GM23338 (cell line): ENCODE data around the gene PRKCH. TPM values are rescaled to one million over a fixed set of nuclear protein-coding genes. Genes with fewer than 3 reads are reported as not detected.

ENCODE experiments used
- ATAC-seq: fragments of 200-7000 bp; cut with Tn5 transposase; 3 replicates; pipeline ENCODE4 v1.9.1; 2020
- DNase-seq: peaks from one replicate; pipeline ENCODE4 v3.0.0-alpha.2; 2015; ENCODE audit warnings: low spot score
- H2AFZ ChIP-seq: fragments of 200-600 bp; sonication (generic); 2 replicates; pipeline ENCODE4 v1.8.0; 2016; ENCODE audit warnings: antibody characterized with exemption, mild to moderate bottlenecking, moderate library complexity
- H3F3A ChIP-seq: fragments of 200-600 bp; sonication (generic); replicated peaks from 2 replicates; pipeline ENCODE4 v1.8.0; 2017; ENCODE audit warnings: antibody characterized with exemption, mixed run types, low read depth
- H3K27ac ChIP-seq: fragments of 200-600 bp; sonication (generic); 2 replicates; pipeline ENCODE4 v1.6.1; 2016; ENCODE audit warnings: low read depth
- H3K27me3 ChIP-seq: fragments of 200-600 bp; sonication (generic); 2 replicates; pipeline ENCODE4 v1.8.0; 2016; ENCODE audit warnings: mild to moderate bottlenecking, mixed run types, moderate library complexity; ENCODE audit not compliant: insufficient read depth
- H3K36me3 ChIP-seq: fragments of 200-600 bp; sonication (generic); 2 replicates; pipeline ENCODE4 v1.8.0; 2016; ENCODE audit warnings: mild to moderate bottlenecking; ENCODE audit not compliant: insufficient read depth
- H3K4me1 ChIP-seq: fragments of 200-600 bp; sonication (generic); 2 replicates; pipeline ENCODE4 v1.8.0; 2016; ENCODE audit warnings: mild to moderate bottlenecking, moderate library complexity; ENCODE audit not compliant: insufficient read depth
- H3K4me2 ChIP-seq: fragments of 200-600 bp; sonication (generic); 2 replicates; pipeline ENCODE4 v1.7.1; 2017; ENCODE audit warnings: mixed run types
- H3K4me3 ChIP-seq: fragments of 200-600 bp; sonication (generic); 2 replicates; pipeline ENCODE4 v1.6.1; 2016; ENCODE audit warnings: mixed run types
- H3K79me2 ChIP-seq: fragments of 200-600 bp; sonication (generic); replicated peaks from 2 replicates; pipeline ENCODE4 v1.8.0; 2017; ENCODE audit warnings: mild to moderate bottlenecking; ENCODE audit not compliant: insufficient read depth
- H3K9me2 ChIP-seq: fragments of 200-600 bp; sonication (generic); 2 replicates; pipeline ENCODE4 v1.8.0; 2017; ENCODE audit not compliant: insufficient read depth
- H4K20me1 ChIP-seq: fragments of 200-600 bp; sonication (generic); replicated peaks from 2 replicates; pipeline ENCODE4 v1.8.0; 2017; ENCODE audit warnings: mild to moderate bottlenecking; ENCODE audit not compliant: insufficient read depth
- H3K27ac Mint-ChIP-seq: 2 replicates; pipeline ENCODE4 v1.8.0; 2020; ENCODE audit warnings: inconsistent platforms, mild to moderate bottlenecking, moderate library complexity, mixed read lengths
- H3K27me3 Mint-ChIP-seq: 3 replicates; pipeline ENCODE4 v1.8.0; 2022; ENCODE audit warnings: low read depth, mild to moderate bottlenecking, moderate library complexity, mixed read lengths, inconsistent platforms; ENCODE audit not compliant: insufficient read depth, poor library complexity
- H3K36me3 Mint-ChIP-seq: 3 replicates; pipeline ENCODE4 v1.8.0; 2021; ENCODE audit warnings: low read depth, mild to moderate bottlenecking, inconsistent platforms, moderate library complexity, mixed read lengths
- H3K4me1 Mint-ChIP-seq: 3 replicates; pipeline ENCODE4 v1.8.0; 2020; ENCODE audit warnings: mild to moderate bottlenecking, inconsistent platforms, mixed read lengths
- H3K4me3 Mint-ChIP-seq: 3 replicates; pipeline ENCODE4 v1.8.0; 2021; ENCODE audit warnings: moderate library complexity, mild to moderate bottlenecking, inconsistent platforms, mixed read lengths
- H3K9me3 Mint-ChIP-seq: 3 replicates; pipeline ENCODE4 v1.8.0; 2020; ENCODE audit warnings: moderate library complexity, mild to moderate bottlenecking, inconsistent platforms, mixed read lengths
- CREB1 ChIP-seq: fragments of 250-450 bp; sonication (Bioruptor Pico); IDR thresholded peaks from 2 replicates; pipeline ENCODE4 v1.5.0; 2020; ENCODE audit warnings: low read depth, mild to moderate bottlenecking, moderate library complexity
- EZH2 ChIP-seq: fragments of 200-600 bp; sonication (generic); IDR thresholded peaks from one replicate; pipeline ENCODE4 v1.8.0; 2017; ENCODE audit warnings: antibody characterized with exemption, mild to moderate bottlenecking, low read depth; ENCODE audit not compliant: unreplicated experiment
- EZH2phosphoT487 ChIP-seq: fragments of 200-600 bp; sonication (generic); IDR thresholded peaks from one replicate; pipeline ENCODE4 v1.8.1; 2018; ENCODE audit warnings: antibody characterized with exemption; ENCODE audit not compliant: unreplicated experiment
- JUNB ChIP-seq: IDR thresholded peaks from one replicate; pipeline ENCODE4 v1.6.1; 2016; ENCODE audit warnings: antibody characterized with exemption; ENCODE audit not compliant: unreplicated experiment
- NANOG ChIP-seq: IDR thresholded peaks from 2 replicates; pipeline ENCODE4 v1.6.1; 2016; ENCODE audit warnings: antibody characterized with exemption, borderline replicate concordance
- POLR2AphosphoS5 ChIP-seq: IDR thresholded peaks from 2 replicates; pipeline ENCODE4 v1.6.1; 2016; ENCODE audit warnings: antibody characterized with exemption, low read depth
- STAT1 ChIP-seq: IDR thresholded peaks from one replicate; pipeline ENCODE4 v1.6.1; 2016; ENCODE audit warnings: antibody characterized with exemption; ENCODE audit not compliant: unreplicated experiment
- ZNF114 ChIP-seq: fragments of 250-450 bp; sonication (Bioruptor Pico); IDR thresholded peaks from 2 replicates; pipeline ENCODE4 v1.5.0; 2020; ENCODE audit warnings: mild to moderate bottlenecking, moderate library complexity
- ZNF331 ChIP-seq: fragments of 250-450 bp; sonication (Bioruptor Pico); IDR thresholded peaks from 2 replicates; pipeline ENCODE4 v1.5.0; 2020; ENCODE audit warnings: low read depth, mild to moderate bottlenecking, moderate library complexity
- polyA plus RNA-seq: library from polyadenylated mRNA; unstranded; fragments of >200 nt; fragmentation: Nextera tagmentation; extraction: Ambion mirVana; gene quantifications from 2 replicates; pipeline ENCODE4 v1.2.1, GENCODE V29; 2016
- total RNA-seq: library from RNA; depleted of rRNA; stranded (reverse); fragments of >200 nt; shearing (Covaris generic); gene quantifications from 2 replicates; pipeline ENCODE4 v1.2.3, GENCODE V29; 2014
- TF ChIP-seq, protein P1 (sequence below): fragments of 250-450 bp; sonication (Bioruptor Pico); IDR thresholded peaks from 2 replicates; pipeline ENCODE4 v1.5.0; 2020; ENCODE audit warnings: mild to moderate bottlenecking, moderate library complexity
- TF ChIP-seq, protein P2 (sequence below), 2 experiments: fragments of 200-600 bp in 1 of 2; sonication (generic) in 1 of 2; conservative IDR thresholded peaks; 2 replicates each; pipeline versions ENCODE4 v1.5.1 to v1.6.1; 2016 to 2017; ENCODE audit warnings: antibody characterized with exemption in 2 of 2, low read depth in 2 of 2, mild to moderate bottlenecking in 2 of 2, moderate library complexity in 1 of 2
- TF ChIP-seq, protein P3 (sequence below): IDR thresholded peaks from 2 replicates; pipeline ENCODE4 v1.6.1; 2016; ENCODE audit warnings: antibody characterized with exemption
- TF ChIP-seq, protein P4 (sequence below): IDR thresholded peaks from one replicate; pipeline ENCODE4 v1.6.1; 2018; ENCODE audit warnings: antibody characterized with exemption; ENCODE audit not compliant: unreplicated experiment

PRKCH gene
- total and polyA plus RNA-seq, 2 experiments from 2014 or later = 5.4 to 10.1 TPM

DNA sequence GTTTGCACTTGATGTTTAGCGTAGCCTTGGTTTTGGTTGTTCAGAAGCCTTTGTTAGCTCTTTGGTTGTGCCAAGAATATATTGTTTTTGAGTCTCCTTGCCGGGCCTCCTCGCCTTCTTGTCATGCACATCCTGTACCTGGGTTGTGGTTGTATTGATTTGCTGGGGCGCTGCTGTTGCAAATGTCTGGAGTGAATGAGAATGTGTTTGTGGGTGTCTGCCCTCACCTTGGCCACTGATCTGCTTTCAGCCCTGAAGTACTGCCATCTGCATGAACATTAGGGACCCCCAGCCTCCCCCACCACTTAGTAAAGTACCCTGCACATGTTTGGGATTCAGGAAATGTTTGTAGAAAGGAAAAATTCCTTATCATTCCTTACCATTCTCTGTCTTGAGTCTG lies 16.5 kb downstream of the PRKCH start:
- H3K4me1 ChIP-seq = no peaks in the 10 kb centered on the region
- Mint-ChIP-seq H3K4me1 (peaks cover 10% of the 10 kb centered on the region), H3K4me3 (no peak overlapping the region), H3K27me3 (no peaks in the 10 kb centered on the region), H3K27ac (peak overlapping the region; percentile 39), H3K36me3 (no peaks in the 10 kb centered on the region), H3K9me3 (no peaks in the 10 kb centered on the region)
- H3K27ac ChIP-seq = no peak overlapping the region
- H3F3A ChIP-seq = no peaks in the 10 kb centered on the region
- no peak overlapping the region for H2AFZ ChIP-seq
- H3K27me3 ChIP-seq = no peaks in the 10 kb centered on the region
- no peaks in the 10 kb centered on the region for H3K36me3 ChIP-seq
- H4K20me1 ChIP-seq = no peaks in the 10 kb centered on the region
- 0 out of 2 replicates have a peak, but pooled peaks cover 4% of the 10 kb centered on the region for H3K9me2 ChIP-seq
- no peak overlapping the region for H3K4me2 ChIP-seq
- ATAC-seq = no peak
- no peak overlapping the region for H3K4me3 ChIP-seq
- TF ChIP-seq, protein P1, sequence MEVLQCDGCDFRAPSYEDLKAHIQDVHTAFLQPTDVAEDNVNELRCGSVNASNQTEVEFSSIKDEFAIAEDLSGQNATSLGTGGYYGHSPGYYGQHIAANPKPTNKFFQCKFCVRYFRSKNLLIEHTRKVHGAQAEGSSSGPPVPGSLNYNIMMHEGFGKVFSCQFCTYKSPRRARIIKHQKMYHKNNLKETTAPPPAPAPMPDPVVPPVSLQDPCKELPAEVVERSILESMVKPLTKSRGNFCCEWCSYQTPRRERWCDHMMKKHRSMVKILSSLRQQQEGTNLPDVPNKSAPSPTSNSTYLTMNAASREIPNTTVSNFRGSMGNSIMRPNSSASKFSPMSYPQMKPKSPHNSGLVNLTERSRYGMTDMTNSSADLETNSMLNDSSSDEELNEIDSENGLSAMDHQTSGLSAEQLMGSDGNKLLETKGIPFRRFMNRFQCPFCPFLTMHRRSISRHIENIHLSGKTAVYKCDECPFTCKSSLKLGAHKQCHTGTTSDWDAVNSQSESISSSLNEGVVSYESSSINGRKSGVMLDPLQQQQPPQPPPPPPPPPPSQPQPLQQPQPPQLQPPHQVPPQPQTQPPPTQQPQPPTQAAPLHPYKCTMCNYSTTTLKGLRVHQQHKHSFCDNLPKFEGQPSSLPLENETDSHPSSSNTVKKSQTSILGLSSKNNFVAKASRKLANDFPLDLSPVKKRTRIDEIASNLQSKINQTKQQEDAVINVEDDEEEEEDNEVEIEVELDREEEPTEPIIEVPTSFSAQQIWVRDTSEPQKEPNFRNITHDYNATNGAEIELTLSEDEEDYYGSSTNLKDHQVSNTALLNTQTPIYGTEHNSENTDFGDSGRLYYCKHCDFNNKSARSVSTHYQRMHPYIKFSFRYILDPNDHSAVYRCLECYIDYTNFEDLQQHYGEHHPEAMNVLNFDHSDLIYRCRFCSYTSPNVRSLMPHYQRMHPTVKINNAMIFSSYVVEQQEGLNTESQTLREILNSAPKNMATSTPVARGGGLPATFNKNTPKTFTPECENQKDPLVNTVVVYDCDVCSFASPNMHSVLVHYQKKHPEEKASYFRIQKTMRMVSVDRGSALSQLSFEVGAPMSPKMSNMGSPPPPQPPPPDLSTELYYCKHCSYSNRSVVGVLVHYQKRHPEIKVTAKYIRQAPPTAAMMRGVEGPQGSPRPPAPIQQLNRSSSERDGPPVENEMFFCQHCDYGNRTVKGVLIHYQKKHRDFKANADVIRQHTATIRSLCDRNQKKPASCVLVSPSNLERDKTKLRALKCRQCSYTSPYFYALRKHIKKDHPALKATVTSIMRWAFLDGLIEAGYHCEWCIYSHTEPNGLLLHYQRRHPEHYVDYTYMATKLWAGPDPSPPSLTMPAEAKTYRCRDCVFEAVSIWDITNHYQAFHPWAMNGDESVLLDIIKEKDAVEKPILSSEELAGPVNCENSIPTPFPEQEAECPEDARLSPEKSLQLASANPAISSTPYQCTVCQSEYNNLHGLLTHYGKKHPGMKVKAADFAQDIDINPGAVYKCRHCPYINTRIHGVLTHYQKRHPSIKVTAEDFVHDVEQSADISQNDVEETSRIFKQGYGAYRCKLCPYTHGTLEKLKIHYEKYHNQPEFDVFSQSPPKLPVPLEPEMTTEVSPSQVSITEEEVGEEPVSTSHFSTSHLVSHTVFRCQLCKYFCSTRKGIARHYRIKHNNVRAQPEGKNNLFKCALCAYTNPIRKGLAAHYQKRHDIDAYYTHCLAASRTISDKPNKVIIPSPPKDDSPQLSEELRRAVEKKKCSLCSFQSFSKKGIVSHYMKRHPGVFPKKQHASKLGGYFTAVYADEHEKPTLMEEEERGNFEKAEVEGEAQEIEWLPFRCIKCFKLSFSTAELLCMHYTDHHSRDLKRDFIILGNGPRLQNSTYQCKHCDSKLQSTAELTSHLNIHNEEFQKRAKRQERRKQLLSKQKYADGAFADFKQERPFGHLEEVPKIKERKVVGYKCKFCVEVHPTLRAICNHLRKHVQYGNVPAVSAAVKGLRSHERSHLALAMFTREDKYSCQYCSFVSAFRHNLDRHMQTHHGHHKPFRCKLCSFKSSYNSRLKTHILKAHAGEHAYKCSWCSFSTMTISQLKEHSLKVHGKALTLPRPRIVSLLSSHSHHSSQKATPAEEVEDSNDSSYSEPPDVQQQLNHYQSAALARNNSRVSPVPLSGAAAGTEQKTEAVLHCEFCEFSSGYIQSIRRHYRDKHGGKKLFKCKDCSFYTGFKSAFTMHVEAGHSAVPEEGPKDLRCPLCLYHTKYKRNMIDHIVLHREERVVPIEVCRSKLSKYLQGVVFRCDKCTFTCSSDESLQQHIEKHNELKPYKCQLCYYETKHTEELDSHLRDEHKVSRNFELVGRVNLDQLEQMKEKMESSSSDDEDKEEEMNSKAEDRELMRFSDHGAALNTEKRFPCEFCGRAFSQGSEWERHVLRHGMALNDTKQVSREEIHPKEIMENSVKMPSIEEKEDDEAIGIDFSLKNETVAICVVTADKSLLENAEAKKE (CRISPR knock-in tag) = no peak
- TF ChIP-seq CREB1 (no peak), NANOG (no peak), ZNF114 (no peak), EZH2phosphoT487 (no peak), EZH2 (no peak), JUNB (no peak), ZNF331 (CRISPR knock-in tag) (no peak), POLR2AphosphoS5 (no peak), STAT1 (no peak)
- TF ChIP-seq, protein P2, sequence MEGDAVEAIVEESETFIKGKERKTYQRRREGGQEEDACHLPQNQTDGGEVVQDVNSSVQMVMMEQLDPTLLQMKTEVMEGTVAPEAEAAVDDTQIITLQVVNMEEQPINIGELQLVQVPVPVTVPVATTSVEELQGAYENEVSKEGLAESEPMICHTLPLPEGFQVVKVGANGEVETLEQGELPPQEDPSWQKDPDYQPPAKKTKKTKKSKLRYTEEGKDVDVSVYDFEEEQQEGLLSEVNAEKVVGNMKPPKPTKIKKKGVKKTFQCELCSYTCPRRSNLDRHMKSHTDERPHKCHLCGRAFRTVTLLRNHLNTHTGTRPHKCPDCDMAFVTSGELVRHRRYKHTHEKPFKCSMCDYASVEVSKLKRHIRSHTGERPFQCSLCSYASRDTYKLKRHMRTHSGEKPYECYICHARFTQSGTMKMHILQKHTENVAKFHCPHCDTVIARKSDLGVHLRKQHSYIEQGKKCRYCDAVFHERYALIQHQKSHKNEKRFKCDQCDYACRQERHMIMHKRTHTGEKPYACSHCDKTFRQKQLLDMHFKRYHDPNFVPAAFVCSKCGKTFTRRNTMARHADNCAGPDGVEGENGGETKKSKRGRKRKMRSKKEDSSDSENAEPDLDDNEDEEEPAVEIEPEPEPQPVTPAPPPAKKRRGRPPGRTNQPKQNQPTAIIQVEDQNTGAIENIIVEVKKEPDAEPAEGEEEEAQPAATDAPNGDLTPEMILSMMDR (conservative IDR thresholded peaks at IDR 0.05; ENCODE audit: low read depth in 2 of 2) = no peak
- TF ChIP-seq, protein P3, sequence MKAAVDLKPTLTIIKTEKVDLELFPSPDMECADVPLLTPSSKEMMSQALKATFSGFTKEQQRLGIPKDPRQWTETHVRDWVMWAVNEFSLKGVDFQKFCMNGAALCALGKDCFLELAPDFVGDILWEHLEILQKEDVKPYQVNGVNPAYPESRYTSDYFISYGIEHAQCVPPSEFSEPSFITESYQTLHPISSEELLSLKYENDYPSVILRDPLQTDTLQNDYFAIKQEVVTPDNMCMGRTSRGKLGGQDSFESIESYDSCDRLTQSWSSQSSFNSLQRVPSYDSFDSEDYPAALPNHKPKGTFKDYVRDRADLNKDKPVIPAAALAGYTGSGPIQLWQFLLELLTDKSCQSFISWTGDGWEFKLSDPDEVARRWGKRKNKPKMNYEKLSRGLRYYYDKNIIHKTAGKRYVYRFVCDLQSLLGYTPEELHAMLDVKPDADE = no peak
- TF ChIP-seq, protein P4, sequence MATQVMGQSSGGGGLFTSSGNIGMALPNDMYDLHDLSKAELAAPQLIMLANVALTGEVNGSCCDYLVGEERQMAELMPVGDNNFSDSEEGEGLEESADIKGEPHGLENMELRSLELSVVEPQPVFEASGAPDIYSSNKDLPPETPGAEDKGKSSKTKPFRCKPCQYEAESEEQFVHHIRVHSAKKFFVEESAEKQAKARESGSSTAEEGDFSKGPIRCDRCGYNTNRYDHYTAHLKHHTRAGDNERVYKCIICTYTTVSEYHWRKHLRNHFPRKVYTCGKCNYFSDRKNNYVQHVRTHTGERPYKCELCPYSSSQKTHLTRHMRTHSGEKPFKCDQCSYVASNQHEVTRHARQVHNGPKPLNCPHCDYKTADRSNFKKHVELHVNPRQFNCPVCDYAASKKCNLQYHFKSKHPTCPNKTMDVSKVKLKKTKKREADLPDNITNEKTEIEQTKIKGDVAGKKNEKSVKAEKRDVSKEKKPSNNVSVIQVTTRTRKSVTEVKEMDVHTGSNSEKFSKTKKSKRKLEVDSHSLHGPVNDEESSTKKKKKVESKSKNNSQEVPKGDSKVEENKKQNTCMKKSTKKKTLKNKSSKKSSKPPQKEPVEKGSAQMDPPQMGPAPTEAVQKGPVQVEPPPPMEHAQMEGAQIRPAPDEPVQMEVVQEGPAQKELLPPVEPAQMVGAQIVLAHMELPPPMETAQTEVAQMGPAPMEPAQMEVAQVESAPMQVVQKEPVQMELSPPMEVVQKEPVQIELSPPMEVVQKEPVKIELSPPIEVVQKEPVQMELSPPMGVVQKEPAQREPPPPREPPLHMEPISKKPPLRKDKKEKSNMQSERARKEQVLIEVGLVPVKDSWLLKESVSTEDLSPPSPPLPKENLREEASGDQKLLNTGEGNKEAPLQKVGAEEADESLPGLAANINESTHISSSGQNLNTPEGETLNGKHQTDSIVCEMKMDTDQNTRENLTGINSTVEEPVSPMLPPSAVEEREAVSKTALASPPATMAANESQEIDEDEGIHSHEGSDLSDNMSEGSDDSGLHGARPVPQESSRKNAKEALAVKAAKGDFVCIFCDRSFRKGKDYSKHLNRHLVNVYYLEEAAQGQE = no peak
- no peak for DNase-seq
- no peaks in the 10 kb centered on the region for H3K79me2 ChIP-seq
